Fibroblast of skin of right quadriceps (primary cell): Measurements from ENCODE around the gene AHSG.

Source experiments
- DNase-seq: peaks from one replicate; pipeline ENCODE4 v3.0.0-alpha.2; 2013

The AHSG gene

DNA sequence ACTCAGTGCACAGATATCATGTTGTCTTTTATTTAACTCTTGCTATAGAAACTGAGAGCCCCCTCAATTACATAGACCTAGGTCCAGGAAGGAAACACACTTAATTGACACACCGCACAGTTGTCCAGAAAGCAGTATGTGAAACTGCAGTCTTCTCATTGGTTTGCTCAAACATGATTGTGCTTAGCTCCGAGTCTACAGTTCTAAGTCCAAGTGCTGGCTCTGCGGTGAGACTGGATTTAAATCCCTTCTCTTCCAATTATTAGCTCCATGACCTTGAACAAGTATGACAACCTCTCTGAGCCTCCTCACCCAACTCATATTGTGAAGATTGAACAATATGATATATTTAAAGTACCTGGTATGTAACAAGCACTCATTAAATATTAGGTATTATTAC lies 19.0 kb upstream of the AHSG start:
- DNase-seq = no peak

DNA sequence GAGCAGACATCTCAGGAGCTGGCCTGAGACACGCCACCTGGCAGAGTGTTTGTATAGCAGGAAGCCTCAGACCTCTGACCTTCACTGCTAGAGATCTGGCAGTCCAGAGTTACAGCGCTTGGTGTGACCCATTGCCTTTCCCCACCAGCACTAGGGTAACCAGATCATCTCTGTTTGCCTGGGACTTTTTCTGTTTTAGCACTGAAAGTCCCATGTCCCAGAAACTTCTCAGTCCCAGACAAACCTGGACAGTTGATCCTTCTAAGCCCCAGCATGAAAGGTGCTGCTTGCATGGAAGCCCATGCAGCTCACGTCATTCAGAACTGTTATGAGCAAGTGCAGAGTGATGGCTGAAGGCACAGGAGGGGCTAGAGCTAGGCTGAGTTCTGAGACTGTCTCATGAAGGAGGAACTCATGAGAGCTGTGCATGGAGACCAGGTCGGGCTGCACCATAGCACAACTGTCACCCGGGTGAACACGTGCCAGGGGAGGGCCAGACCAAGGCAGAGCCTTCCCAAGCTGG lies 18.2 kb upstream of the AHSG start:
- no peak for DNase-seq

DNA sequence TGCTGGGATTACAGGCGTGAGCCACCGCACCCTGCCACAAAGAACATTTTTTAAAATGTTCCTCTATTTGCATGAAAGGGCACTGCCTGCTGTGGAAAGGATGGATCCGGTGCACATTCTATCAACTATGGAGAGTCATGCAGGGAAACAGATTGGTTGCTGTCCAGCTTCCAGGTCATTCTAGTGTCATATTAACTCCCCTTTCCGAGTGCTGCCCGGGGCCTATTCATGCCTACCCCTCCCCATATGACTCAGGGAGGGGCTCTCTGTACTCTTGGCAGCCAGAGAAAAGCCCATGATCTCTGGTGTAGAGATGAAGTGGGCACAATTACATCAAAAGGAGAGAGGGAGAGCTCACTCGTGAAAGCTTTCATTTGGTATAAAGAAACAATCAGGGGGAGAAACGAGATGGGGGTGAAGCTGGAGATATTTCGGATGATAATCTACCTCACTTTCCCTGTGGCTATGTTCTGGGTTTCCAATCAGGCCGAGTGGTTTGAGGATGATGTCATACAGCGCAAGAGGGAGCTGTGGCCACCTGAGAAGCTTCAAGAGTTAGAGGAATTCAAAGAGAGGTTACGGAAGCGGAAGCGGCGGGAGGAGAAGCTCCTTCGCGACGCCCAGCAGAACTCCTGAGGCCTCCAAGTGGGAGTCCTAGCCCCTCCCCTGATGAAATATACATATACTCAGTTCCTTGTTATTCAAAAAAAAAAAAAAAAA lies 16.1 kb upstream of the AHSG start:
- DNase-seq = peak; percentile 34

DNA sequence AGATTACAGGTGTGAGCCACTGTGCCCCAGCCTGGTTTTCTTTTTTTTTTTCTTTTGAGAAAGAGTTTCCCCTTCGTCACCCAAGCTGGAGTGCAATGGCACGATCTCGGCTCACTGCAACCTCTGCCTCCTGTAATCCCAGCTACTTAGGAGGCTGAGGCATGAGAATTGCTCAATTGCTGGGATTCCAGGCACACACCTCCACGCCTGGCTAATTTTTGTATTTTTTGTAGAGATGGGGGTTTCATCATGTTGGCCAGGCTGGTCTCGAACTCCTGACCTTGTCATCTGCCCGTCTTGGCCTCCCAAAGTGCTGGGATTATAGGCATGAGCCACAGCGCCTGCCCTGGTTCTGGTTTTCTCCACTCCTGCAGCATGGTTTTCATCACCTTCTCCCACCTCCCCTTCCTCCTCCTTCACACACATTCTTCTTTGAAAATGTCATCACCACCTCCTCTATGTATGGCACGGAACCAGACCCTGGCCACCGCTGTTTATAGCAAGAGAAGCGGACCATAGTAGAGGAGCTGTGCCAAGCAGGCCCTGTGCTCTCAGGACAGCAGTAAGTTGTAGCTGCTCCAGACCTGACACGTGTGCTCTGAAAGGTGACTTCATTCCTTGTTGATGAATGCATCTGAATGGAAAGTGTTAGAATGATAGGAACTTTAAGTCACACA lies 14.6 kb upstream of the AHSG start:
- DNase-seq = peak; percentile 72

DNA sequence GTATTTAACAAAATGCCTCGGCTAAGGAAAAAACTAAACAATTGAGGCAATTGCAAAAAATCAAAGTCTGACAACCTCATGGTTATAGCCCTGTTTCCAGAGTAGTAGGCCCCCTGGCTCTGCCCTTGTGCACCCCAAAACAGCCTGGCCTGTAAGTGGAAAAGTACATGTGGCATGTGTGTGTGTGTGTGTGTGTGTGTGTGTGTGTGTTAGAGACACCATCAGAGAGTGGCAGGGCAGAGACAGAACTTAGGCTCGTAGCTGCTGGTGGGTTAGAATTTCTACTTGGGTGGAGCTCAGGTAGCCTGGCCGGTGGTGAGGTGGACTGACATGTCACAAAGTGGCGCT lies 14.1 kb upstream of the AHSG start:
- DNase-seq = no peak

DNA sequence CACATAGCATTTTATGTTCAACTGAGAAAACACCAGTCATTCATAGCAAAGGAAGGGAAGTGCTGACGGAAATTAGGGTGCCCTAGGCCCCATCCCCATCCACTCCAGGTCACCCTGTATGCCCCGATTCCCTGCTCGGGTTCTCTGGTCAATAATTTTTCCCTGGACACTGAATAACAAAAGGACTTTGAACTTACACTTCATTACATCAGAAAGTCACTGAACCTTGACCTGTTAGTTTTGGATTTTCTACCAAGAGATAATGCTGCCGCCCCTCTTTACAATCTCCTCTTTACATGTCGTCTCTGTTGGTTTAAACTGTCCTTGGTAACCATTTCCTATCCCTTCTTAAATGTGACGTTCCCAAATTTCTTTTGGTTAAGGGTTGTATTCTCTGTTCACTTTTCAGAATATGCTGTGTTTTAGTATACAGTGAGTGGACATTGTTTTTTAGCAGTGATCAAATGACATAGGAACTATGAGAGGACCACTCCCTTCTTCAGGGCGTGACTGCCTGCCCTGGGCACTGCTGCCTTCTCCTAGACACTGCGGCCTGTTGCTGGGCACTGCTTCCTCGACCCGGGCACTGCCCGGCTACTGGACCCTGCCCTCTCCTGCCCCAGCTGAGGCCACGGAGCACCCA lies 13.6 kb upstream of the AHSG start:
- no peak for DNase-seq

DNA sequence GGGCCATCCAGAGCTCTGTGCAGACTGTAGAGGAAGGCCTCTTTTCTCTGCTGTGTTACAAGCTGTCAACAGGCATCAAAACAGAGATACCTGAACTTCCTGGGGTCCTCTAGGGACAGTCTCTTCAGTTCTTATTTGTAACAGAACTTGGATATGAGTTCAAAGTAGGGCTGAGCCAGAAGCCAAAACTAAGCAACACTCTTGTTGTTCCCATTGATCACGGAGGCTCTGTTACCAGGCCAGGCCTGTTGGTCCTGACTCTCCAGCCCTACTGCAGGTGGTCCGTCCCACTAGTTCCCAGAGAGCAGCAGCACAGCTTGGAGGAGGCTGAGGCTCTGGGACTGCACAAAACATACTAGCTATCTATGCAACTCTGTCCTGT lies 13.1 kb upstream of the AHSG start:
- no peak for DNase-seq

DNA sequence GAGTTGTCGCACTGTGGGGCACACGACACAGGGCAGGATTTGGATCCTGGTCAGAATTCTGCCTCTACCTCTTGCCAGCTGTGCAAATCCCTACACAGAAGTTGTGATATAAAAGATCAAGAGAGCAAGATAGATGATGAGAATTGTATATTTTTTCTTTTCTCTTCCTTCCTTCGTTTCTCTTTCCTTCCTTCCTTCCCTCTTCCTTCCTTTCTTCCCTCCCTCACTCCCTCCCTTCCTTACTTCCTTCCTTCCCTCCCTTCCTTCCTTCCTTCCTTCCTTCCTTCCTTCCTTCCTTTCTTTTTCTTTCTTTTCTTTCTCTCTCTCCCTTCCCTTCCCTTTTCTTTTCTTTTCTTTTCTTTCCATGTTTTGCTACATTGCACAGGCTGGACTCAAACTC lies 12.0 kb upstream of the AHSG start:
- DNase-seq = no peak

DNA sequence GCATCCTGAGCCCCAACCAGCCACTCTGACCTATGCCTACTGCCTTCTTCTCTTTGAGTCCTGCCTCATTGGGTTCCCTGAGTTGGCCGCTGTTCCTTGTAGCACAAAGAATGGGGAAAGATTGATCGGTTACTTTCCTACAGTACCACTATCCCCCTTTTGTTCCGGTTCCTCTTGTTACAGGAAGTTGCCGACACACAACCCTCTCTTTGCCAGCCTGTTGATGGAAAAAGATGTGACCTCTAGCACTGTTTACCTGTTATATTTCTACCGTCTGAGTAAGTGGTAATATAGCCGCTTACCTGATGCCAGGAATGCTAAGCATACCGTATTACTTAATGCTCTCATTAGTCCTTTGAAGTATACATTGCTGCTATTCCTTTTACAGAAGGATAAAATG lies 9.7 kb upstream of the AHSG start:
- DNase-seq = no peak

DNA sequence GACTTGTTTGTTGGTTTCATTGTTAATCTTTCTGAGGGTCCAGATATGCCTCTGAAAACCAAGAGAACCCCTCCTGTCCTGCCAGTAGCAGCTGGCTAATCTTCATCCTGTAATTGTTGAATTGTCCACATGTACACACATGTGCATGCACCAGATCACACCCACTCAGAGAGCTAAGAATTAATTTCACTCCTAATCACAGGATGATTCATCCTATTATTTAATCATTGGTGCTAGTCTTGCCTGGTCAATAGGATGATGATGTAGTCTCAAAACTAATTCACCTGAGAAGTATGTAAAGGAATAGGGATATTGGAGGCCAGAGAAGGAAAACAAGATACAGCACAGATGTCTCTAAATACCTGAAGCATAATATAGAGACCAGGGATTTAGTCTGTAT lies 7.8 kb upstream of the AHSG start:
- no peak for DNase-seq

DNA sequence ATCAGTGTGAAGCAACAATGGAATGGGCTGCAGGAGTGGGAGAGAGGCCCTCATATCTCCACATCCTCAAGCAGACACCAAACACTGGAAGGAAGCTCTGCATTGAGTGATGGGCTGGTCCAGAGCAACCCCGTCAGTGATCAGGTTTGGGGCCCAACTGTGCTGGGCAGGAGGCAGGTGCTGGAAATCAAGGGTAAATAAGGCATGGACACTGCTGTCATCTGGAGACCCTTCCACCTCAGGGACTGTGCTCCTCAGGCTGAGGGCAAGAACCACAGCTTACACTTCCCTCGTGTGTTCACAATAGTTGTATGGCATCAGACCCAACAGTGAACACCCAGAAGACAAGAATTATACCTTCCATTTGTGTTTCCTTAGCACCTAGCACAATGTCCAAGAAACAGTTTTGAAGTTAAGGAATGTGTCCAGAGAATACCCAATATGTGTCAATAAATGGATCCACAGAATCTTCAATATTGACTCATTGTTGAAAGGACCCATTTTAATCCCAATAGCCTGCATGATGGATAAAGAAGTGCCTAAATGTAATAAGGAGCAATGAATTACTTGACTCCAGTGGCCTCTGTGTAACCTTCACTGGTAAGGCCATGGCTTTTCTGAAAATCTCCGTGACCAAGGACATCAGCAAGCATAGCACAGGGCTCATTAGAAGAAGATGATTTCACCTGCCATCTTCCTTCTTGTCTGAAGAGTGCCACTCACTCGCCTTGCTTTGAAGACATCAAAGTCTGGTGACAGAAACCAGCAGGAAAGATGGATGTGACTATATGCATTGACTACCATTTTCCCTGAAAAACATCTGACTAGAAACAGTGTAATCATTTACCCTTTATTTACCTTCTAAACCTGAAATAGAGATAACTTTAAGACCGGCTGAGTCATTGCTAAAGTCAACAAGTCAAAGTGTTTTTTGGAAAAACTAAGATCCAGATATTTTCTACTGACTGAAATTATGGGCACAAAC lies 7.0 kb upstream of the AHSG start:
- DNase-seq = no peak

DNA sequence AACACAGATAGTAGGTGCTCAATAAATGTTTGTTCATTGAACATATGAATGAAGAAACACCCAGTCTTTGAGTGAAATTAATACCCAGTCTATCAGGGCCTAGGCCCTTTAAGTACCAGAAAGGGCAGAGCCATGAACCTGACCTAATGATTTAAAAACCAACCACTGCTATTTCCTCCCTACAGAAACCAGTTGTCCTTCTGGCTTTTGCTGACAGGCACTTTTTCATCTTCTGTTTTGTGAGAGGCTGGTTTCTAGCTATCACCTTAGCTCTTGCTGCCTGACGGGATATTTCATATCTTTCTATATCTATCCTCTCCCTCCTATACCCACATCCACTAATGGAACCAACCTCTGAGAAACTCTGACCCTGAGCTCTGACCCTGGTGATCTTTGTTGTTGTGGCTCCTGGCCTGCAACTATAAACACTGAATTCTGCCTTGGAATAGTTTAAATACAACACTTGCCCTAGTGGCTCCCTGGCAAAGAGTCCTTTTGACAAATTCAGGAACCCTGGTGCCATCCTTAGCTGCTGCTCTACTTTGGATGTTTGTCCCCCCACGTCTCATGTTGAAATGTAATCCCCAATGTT lies 4.1 kb upstream of the AHSG start:
- DNase-seq = no peak

DNA sequence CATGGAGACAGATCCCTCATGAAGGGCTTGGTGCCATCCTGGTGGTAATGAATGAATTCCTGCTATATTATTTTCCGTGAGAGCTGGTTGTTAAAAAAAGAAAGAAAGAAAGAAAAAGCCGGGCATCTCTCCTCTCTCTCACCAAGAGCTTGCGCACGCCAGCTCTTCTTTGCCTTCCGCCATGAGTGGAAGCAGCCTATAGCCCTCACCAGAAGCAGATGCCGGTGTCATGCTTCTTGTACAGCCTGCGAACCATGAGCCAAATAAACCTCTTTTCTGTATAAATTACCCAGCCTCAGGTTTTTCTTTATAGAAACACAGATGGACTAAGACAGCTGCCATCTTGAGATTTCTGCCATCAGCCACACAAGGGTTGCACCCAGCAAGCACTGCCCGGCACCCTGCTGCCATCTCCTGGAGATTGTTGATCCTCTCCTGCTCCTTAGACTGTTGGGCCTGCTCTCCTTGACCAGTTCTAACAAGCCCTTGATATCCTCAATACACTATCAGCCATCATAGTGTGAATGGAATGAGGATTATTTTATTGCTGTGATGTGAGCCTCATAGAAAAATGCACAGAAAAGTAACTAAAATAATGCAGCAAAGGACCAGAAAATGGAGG lies 3.5 kb upstream of the AHSG start:
- DNase-seq = no peak

DNA sequence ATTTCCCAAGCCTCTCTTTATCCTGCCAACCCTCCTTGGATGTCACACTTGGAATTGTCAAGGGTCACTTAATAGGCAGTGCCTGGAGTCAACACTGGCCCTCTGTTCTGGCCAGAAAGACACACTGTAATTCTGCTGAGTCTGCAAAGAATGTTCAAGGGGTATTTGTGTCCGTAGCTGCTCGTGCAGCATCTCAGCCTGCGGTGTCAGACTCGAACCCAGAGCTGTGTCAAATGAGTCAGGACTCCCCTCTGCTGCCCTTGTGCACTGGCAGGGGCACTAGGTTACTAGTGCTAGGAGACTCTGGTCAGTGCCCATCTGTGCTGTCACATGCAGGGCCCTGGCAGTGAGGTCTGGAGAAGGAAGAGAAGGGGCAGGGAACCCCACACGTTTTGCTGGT lies 795 bp upstream of the AHSG start:
- no peak for DNase-seq

DNA sequence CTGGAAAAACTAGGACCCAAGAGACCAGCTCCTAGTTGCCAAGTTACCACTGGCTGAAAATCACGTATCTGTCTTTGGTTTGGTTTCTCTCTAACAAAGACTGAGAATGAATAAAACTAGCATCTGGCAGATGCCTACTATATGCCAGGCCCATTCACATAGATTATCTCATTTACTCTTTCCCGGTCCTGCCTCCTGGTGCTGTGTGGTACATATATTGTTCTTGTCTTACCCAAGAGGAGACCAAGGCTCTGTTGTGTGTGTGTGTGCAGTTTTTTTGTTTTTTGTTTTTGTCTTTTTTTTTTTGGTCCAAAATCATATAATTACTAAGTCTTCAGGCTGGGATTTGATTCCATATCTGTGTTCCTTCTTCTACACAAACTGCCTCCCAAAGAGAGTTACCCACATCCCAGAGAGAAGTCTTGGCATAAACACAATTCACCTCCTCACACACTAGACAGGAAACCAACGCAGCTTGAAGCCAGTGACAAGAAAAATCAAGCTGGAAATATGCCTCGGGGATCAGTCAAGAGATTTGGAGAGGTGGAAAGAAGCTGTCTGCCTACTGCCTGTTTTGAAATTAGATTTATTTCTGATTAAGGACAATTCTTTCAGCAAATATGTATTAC lies 891 bp downstream of the AHSG start:
- no peak for DNase-seq

DNA sequence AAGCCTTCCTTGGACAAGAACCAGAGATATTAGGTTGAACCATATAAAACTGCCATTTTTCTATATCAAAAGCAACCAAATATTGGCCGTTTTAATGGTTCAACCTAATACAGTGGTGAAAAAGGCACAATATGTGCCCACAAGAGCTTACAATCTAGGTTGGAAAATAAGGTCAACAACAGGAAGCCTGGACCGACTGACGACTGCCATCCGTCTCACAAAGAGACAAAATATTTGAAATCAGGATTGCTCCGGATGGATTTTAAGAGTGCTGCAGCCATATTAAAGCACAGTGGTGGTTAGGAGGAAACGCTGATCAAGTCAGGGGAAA lies 1.4 kb downstream of the AHSG start:
- DNase-seq = no peak

DNA sequence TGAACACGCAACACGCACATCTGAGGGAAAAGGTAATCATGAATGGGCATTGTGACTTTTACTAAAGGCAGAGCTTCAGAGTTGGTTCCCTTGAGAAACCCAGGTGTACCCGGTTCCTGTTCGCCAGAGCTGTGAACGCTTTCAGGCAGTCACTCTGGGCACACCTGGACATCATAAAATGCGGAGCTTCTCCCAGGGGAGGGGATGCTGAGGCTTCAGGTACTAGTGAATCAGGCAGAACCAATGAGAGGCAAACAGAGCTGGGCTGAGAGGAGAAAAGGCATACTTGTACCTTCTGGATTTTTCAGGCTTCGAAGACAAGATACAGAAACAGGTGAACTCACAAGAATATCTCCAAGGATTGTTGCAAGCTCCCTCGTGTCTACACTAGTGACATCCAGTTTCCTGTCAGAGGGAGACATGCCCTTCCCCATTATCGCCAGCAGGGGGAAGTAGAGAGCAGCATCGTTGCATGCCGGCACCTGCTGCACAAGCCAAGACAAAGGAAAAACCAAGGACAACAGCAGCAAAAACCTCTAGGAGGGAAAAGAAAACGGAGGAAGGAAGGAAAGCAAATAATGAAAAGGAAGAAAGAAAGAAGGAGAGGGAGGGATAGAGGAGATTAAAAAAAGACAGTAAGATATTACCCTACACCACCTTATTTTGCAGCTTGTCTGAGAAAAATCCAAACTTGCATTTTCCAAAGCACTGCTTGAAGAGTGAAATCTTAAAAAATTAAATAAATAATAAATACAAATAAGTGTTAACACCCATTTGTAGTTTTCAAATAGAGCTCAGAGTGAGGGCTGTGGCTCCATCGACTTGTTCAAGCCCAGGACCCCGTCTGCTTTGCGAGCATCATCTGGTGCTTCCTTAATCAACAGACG lies 2.0 kb downstream of the AHSG start:
- DNase-seq = peak; percentile 53

DNA sequence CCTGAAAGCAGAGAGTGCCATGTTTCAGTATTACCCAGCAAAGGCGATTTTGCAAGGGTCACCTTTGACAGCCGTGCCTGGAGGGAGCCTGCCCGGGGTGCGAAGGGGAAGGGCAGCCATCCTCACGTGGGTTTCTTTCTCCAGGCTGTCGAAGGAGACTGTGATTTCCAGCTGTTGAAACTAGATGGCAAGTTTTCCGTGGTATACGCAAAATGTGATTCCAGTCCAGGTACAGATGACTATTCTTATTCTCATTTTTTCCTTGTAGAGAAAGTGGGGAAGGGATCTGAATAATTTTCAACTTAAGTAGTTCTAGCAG lies 3.4 kb downstream of the AHSG start:
- no peak for DNase-seq

DNA sequence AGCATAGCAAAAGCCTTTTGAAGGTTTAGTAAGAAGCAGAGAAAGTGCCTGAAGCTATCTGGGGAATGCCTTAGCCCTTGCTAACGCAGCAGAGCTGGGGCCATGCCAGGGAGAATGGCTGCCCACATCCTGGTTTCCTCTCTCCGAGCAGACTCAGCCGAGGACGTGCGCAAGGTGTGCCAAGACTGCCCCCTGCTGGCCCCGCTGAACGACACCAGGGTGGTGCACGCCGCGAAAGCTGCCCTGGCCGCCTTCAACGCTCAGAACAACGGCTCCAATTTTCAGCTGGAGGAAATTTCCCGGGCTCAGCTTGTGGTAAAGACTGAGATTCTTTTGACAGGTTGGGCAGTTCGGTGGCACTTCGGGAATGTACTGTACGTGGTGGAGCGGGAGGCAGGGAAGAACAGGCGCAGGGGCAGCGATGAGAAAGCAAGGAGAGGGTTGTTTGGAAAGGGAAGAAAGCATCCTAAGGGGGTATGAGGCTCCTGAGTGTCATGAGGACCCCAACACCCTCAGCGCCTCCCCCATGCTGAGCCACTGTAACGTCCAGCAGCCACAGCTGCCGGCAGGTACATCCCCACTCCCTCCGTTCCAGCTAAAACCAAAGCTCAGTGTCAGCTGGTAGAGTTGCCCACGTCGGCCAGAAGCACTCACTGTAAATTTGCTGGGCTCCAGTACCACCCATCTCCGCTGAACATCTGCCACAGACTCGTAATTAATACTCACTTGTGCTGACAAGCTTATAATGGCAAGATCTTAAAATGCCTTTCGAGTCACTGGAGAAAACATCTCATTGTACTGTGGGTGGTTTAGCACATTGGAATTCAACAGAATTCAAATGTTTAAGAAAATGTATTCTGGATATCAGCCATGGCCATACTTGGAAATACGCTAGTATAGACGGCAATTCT lies 4.4 kb downstream of the AHSG start:
- DNase-seq = peak; percentile 94
